Vagina (tissue), 2 donors: Measurements from ENCODE around the gene RASA3.

Experiments
- CTCF ChIP-seq, 3 experiments: fragments of 450-650 bp in 2 of 3; fragments of 200-600 bp in 1 of 3; sonication (generic) in 1 of 3; IDR thresholded peaks; one replicate each; pipeline ENCODE4 v1.5.1; 2017 to 2019; ENCODE audit warnings: antibody characterized with exemption in 3 of 3, mild to moderate bottlenecking in 2 of 3, moderate library complexity in 2 of 3
- POLR2A ChIP-seq, 2 donors: fragments of 450-650 bp; IDR thresholded peaks; one replicate each; pipeline ENCODE4 v1.6.1; 2017; ENCODE audit warnings: antibody characterized with exemption in 2 of 2, mild to moderate bottlenecking in 2 of 2, moderate library complexity in 2 of 2
- POLR2AphosphoS5 ChIP-seq, 2 donors: sonication (generic); formaldehyde crosslinking; IDR thresholded peaks; one replicate each; pipeline ENCODE4 v1.9.0; 2017; ENCODE audit warnings: antibody characterized with exemption in 2 of 2, mild to moderate bottlenecking in 2 of 2, low read depth in 1 of 2; ENCODE audit not compliant: insufficient read depth in 1 of 2

GRCh38 chr13:114035583-114036531, 96.6 kb downstream of the RASA3 start:
- TF ChIP-seq CTCF (IDR thresholded peaks at IDR 0.05) (no peak), POLR2A (IDR thresholded peaks at IDR 0.05) (no peak), POLR2AphosphoS5 (IDR thresholded peaks at IDR 0.05; ENCODE audit: insufficient read depth in 1 of 2, low read depth in 1 of 2) (peak in 1 of 2 donors; percentile 38)
